Limb (tissue), 2 donors: ENCODE results near the gene MC1R.
"Not testable (repeated sequence)": the region's sequence is repeated elsewhere in the genome, so short reads cannot be mapped to it uniquely, and the experiment has no call there.

Source experiments
- DNase-seq, 2 donors: peaks; one replicate each; pipeline ENCODE4 v3.0.0-alpha.2; 2016; ENCODE audit errors: extremely low spot score in 2 of 2

MC1R gene

GRCh38 chr16:89913408-89914387, 5.0 kb upstream of the MC1R start:
- DNase-seq, result no peak

- DNase-seq, result not testable (repeated sequence)
Observed at GRCh38 chr16:89914642-89915285, 3.9 kb upstream of the MC1R start.

GRCh38 chr16:89915303-89916232, 3.1 kb upstream of the MC1R start:
- DNase-seq, result no peak

- DNase-seq, result peak; percentile 50 to 74
Observed at GRCh38 chr16:89917773-89918452, 749 bp upstream of the MC1R start.

- peak in 1 of 2 donors; percentile 40 for DNase-seq
Observed at GRCh38 chr16:89919535-89920406, 1.1 kb downstream of the MC1R start.

GRCh38 chr16:89920723-89921122, 2.1 kb downstream of the MC1R start:
- peak in 1 of 2 donors; percentile 29 for DNase-seq

GRCh38 chr16:89921131-89921701, 2.6 kb downstream of the MC1R start:
- DNase-seq, result peak in 1 of 2 donors; percentile 47

GRCh38 chr16:89921702-89922476, 3.2 kb downstream of the MC1R start:
- peak; percentile 42 to 78 for DNase-seq

- peak in 1 of 2 donors; percentile 81 for DNase-seq
Observed at GRCh38 chr16:89922477-89922883, 3.8 kb downstream of the MC1R start.

- DNase-seq, result peak; percentile 54 to 88
Observed at GRCh38 chr16:89922884-89923639, 4.4 kb downstream of the MC1R start, which contains the start of gene TUBB3. TSS of gene TUBB3 (plus strand) at chr16:89923342. CDS start at chr16:89923402, 60 bp downstream.

- DNase-seq, result peak in 1 of 2 donors; percentile 68
Observed at GRCh38 chr16:89923640-89924296, 5.1 kb downstream of the MC1R start.

GRCh38 chr16:89924297-89924924, 5.7 kb downstream of the MC1R start:
- peak; percentile 32 to 78 for DNase-seq

GRCh38 chr16:89924925-89925307, 6.3 kb downstream of the MC1R start:
- no peak for DNase-seq

- DNase-seq, result no peak
Observed at GRCh38 chr16:89925596-89926079, 7.0 kb downstream of the MC1R start.

GRCh38 chr16:89931305-89931896, 12.7 kb downstream of the MC1R start:
- no peak for DNase-seq

- no peak for DNase-seq
Observed at GRCh38 chr16:89931964-89932363, 13.3 kb downstream of the MC1R start.
